Spleen (tissue), 7 donors: Measurements from ENCODE around the gene DENND4B.

Source experiments
- CTCF ChIP-seq, 11 experiments: fragments of 200-600 bp in 7 of 11; fragments of 450-650 bp in 4 of 11; sonication (generic) in 4 of 11; IDR thresholded peaks in 8 of 11; conservative IDR thresholded peaks in 3 of 11; 1 replicate in 7 of 11; 2 replicates in 4 of 11; pipeline versions ENCODE4 v1.4.0 to v1.8.0; 2016 to 2021; ENCODE audit warnings: antibody characterized with exemption in 11 of 11, inconsistent platforms in 4 of 11, mild to moderate bottlenecking in 1 of 11
- POLR2AphosphoS5 ChIP-seq, 3 donors: sonication (generic); formaldehyde crosslinking; IDR thresholded peaks; one replicate each; pipeline ENCODE4 v1.5.1; 2017; ENCODE audit warnings: antibody characterized with exemption in 3 of 3
- donor health status: DM: no; HTN: no; CAD: no; lungs with moderate emphysema.
- donor health status: DM: no; HTN: no; CAD: no.
- donor health status: DM: no; HTN: no; CAD: no.

DNA sequence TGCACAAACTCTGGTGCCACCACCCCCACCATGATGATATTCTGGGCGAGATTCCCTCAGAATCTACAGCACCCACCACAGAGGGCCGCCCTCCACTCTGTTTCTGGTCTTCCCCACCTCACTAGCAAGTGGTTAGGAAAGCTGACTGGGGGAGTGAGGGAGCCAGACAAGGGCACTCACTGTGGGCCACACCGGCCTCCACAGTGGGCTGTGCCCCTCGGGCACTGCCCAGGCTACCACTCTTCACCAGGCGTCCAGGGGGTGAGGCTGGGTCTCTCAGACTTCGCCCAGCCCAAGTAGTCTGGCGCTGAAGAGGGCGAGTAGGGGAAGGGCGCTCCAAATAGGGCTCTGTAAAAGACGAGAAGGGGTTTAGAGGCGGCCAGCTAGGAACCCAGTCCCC lies 12.6 kb downstream of the DENND4B start:
- TF ChIP-seq CTCF (IDR thresholded peaks at IDR 0.05 in 8 of 11, conservative IDR thresholded peaks at IDR 0.05 in 3 of 11), result no peak
- no peak for TF ChIP-seq POLR2AphosphoS5 (IDR thresholded peaks at IDR 0.05)
